Aorta (tissue), 5 donors: ENCODE results near the gene CENPL. TPM values are rescaled to one million over a fixed set of nuclear protein-coding genes. Genes with fewer than 3 reads are reported as not detected.
"Not testable (repeated sequence)": the region's sequence is repeated elsewhere in the genome, so short reads cannot be mapped to it uniquely, and the experiment has no call there.

Source experiments
- ATAC-seq: fragments of 200-7000 bp; cut with Tn5 transposase; one replicate; pipeline ENCODE4 v1.9.1; 2022; ENCODE audit warnings: moderate library complexity; ENCODE audit not compliant: low FRiP score
- DNase-seq, 2 donors: peaks; one replicate each; pipeline ENCODE4 v3.0.0-alpha.2; 2020
- H3K27ac ChIP-seq, 2 donors: one replicate each; pipeline ENCODE4 v1.5.1; 2013; ENCODE audit warnings: low read length in 2 of 2, mild to moderate bottlenecking in 2 of 2, moderate library complexity in 2 of 2, control low read depth in 1 of 2, inconsistent platforms in 1 of 2, low read depth in 1 of 2
- H3K27me3 ChIP-seq, 2 donors: one replicate each; pipeline ENCODE4 v1.6.1; 2013; ENCODE audit warnings: control low read depth in 1 of 2, low read length in 1 of 2, mild to moderate bottlenecking in 1 of 2, moderate library complexity in 1 of 2; ENCODE audit not compliant: insufficient read depth in 2 of 2, control insufficient read depth in 1 of 2
- H3K36me3 ChIP-seq, 2 donors: one replicate each; pipeline ENCODE4 v1.6.1; 2013; ENCODE audit warnings: control low read depth in 1 of 2, low read length in 1 of 2, mild to moderate bottlenecking in 1 of 2; ENCODE audit not compliant: insufficient read depth in 2 of 2, control insufficient read depth in 1 of 2
- H3K4me1 ChIP-seq, 2 donors: one replicate each; pipeline ENCODE4 v1.6.1; 2013; ENCODE audit warnings: low read length in 2 of 2, control low read depth in 1 of 2, mild to moderate bottlenecking in 1 of 2, moderate library complexity in 1 of 2; ENCODE audit not compliant: insufficient read depth in 2 of 2, control insufficient read depth in 1 of 2
- H3K4me3 ChIP-seq, 2 donors: one replicate each; pipeline ENCODE4 v1.5.1; 2013; ENCODE audit warnings: low read length in 2 of 2, control low read depth in 1 of 2, mild to moderate bottlenecking in 1 of 2
- H3K9me3 ChIP-seq: one replicate; pipeline ENCODE4 v1.6.1; 2013; ENCODE audit warnings: mild to moderate bottlenecking, low read length; ENCODE audit not compliant: control insufficient read depth
- WGBS, 2 donors: extraction: QIAGEN DNeasy Blood & Tissue Kit; methylation state at CpG; one replicate each; pipeline ENCODE4 v1.1.7; 2013; 5-methylcytosine and 5-hydroxymethylcytosine counted together
- intact Hi-C, 2 donors: fragments of 100-400 bp; cut with DNase I; formaldehyde crosslinking; loops; one replicate each; pipeline versions ENCODE4 v1.14.2 to v1.15.0; 2022
- polyA plus RNA-seq, 2 donors: library from polyadenylated mRNA; stranded (reverse); fragments of 200-250 nt; gene quantifications; one replicate each; pipeline ENCODE4 v1.2.3, GENCODE V29; 2013
- total RNA-seq, 2 donors: library from RNA; stranded (reverse); fragmentation: NEBNext Ultra II Directional; extraction: Animal tissue kit (Norgen Biotek cat#: 25700); gene quantifications; one replicate each; pipeline ENCODE4 v1.2.1, GENCODE V29; 2021
- donor health status: healthy with polysubstance abuse.
- donor health status: Bipolar disorder and iron deficiency.
- donor health status: DM: no; HTN: no; CAD: no.
- donor health status: DM: no; HTN: no; CAD: no.
- donor health status: DM: yes; HTN: yes; CAD: no.

Gene CENPL
- total and polyA plus RNA-seq, 4 donors = 1.9 to 5.9 (median 4.7) TPM

GRCh38 chr1:173784997-173785396 is 39.7 kb downstream of the CENPL start:
- Histone ChIP-seq H3K4me3 (no peak overlapping the region), H3K4me1 (no peaks in the 10 kb centered on the region), H3K27ac (no peak overlapping the region), H3K9me3 (no peaks in the 10 kb centered on the region), H3K36me3 (peaks cover 0 to 3% of the 10 kb centered on the region in 2 donors), H3K27me3 (no peaks in the 10 kb centered on the region)
- ATAC-seq = no peak
- no peak for DNase-seq
- intact Hi-C loops = no loop called here
- WGBS, 2 donors = 94 to 96% methylated on average over 7 of the region's 7 CpGs

- no peaks in the 10 kb centered on the region for H3K4me1 ChIP-seq
- DNase-seq = no peak
- H3K27me3 ChIP-seq = no peaks in the 10 kb centered on the region
- intact Hi-C loops = no loop called here
- no peak overlapping the region for H3K27ac ChIP-seq
- H3K4me3 ChIP-seq = no peak overlapping the region
- WGBS, 2 donors = 96 to 97% methylated on average over 4 of the region's 4 CpGs
- no peak for ATAC-seq
- no peaks in the 10 kb centered on the region for H3K9me3 ChIP-seq
- peaks cover 0 to 7% of the 10 kb centered on the region in 2 donors for H3K36me3 ChIP-seq
Measured at GRCh38 chr1:173779936-173780335, 44.7 kb downstream of the CENPL start.

DNA sequence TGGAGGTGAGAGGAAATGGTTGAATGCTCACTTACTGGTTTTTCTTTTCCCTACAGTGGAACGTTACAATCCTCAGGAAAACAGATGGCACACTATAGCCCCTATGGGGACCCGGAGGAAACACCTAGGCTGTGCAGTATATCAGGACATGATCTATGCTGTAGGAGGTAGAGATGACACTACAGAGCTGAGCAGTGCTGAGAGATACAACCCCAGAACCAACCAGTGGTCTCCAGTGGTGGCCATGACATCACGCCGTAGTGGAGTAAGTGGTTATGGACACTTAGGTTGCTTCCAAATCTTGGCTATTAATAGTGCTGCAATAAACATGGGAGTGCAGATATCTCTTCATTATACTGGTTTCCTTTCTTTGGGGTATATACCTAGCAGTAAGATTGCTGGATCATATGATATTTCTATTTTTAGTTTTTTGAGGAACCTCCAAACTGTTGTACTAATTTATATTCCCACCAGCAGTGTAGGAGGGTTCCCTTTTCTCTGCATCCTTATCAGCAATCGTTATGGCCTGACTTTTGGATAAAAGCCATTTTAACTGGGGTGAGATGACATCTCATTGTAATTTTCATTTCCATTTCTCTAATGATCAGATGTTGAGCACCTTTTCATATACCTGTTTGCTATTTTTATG is 49.0 kb downstream of the CENPL start:
- WGBS, 2 donors = 94 to 98% methylated on average over 5 of the region's 5 CpGs
- ATAC-seq = no peak
- Histone ChIP-seq H3K4me1 (no peaks in the 10 kb centered on the region), H3K27me3 (no peaks in the 10 kb centered on the region), H3K9me3 (no peaks in the 10 kb centered on the region), H3K4me3 (no peak overlapping the region), H3K27ac (no peak overlapping the region), H3K36me3 (peaks cover 0 to 4% of the 10 kb centered on the region in 2 donors)
- no peak for DNase-seq
- intact Hi-C loops = no loop called here

DNA sequence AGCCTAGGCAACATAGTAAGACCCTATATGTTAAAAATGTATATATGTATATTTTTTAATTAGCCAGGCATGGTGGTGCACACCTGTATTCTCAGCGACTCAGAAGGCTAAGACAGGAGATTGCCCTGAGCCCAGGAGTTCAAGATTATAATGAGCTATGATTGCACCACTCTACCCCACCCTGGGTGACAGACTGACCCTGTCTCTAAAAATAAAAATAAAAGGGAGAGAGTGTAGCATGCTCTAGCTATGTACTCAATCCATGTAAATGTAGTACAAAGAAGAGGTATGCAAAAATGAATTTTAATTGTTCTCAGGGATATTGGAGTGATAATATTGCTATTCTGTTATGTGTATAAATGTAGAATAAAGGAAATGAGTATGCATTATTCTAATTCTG is 53.1 kb downstream of the CENPL start:
- Histone ChIP-seq H3K27ac (no peak overlapping the region), H3K27me3 (no peaks in the 10 kb centered on the region), H3K36me3 (peaks cover 0 to 4% of the 10 kb centered on the region in 2 donors), H3K4me3 (no peak overlapping the region), H3K9me3 (no peaks in the 10 kb centered on the region), H3K4me1 (no peaks in the 10 kb centered on the region)
- ATAC-seq (no peak), DNase-seq (no peak)
- intact Hi-C loops = no loop called here
- whole genome bisulfite sequencing, 2 donors = 91 to 100% methylated on average over 1 of the region's 1 CpG

DNA sequence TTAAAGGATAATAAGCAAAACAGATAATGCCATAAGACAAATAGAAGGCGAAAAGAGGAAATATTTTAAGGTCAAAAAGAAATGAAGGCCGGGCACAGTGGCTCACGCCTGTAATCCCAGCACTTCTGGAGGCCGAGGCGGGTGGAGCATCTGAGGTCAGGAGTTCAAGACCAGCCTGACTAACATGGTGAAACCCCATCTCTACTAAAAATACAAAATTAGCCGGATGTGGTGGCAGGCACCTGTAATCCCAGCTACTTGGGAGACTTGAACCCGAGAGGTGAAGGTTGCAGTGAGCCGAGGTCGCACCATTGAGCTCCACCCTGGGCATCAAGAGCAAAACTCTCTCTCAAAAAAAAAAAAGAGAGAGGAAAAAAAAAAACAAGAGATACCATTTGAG is 54.4 kb downstream of the CENPL start:
- DNase-seq, H3K9me3 ChIP-seq, H3K4me1 ChIP-seq, H3K36me3 ChIP-seq, H3K4me3 ChIP-seq, ATAC-seq, H3K27ac ChIP-seq, intact Hi-C loops, H3K27me3 ChIP-seq: not testable (repeated sequence)
- WGBS, 2 donors = 95 to 97% methylated on average over 9 of the region's 9 CpGs

GRCh38 chr1:173768827-173769226 is 55.9 kb downstream of the CENPL start:
- no peak for ATAC-seq
- no peak overlapping the region for H3K4me3 ChIP-seq
- 89 to 91% methylated on average over 3 of the region's 3 CpGs for WGBS, 2 donors
- no peaks in the 10 kb centered on the region for H3K4me1 ChIP-seq
- intact Hi-C loops = no loop called here
- no peak overlapping the region for H3K27ac ChIP-seq
- no peaks in the 10 kb centered on the region for H3K27me3 ChIP-seq
- peaks cover 0 to 2% of the 10 kb centered on the region in 2 donors for H3K36me3 ChIP-seq
- no peaks in the 10 kb centered on the region for H3K9me3 ChIP-seq
- no peak for DNase-seq

DNA sequence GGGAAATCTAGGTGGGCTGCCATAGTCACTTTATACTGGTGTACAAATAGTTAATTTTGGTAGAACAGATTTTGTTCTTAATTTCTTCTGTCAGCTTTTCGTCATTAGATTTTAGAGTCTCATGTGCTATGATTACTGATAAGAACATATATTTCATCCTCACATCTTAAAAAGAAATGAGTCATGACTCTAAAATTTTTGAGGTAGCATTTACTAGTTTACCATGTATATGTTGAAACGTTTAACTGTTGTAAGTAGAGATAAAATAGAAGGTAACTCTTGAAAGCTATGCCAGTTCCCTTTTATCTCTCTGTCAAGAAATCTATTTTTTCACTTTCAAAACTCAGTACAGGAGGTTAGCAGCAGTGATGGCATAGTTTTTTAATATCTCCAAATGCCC is 56.5 kb downstream of the CENPL start:
- Histone ChIP-seq H3K9me3 (no peaks in the 10 kb centered on the region), H3K36me3 (peaks cover 0 to 2% of the 10 kb centered on the region in 2 donors), H3K4me1 (no peaks in the 10 kb centered on the region), H3K27ac (no peak overlapping the region), H3K27me3 (no peaks in the 10 kb centered on the region), H3K4me3 (no peak overlapping the region)
- WGBS, 2 donors = 39 to 41% methylated on average over 2 of the region's 2 CpGs
- intact Hi-C loops = no loop called here
- no peak for ATAC-seq
- no peak for DNase-seq

GRCh38 chr1:173764331-173764730 is 60.4 kb downstream of the CENPL start:
- WGBS, 2 donors = 96 to 97% methylated on average over 6 of the region's 6 CpGs

GRCh38 chr1:173758980-173759379 is 65.7 kb downstream of the CENPL start:
- no peak for ATAC-seq
- no peak for DNase-seq
- WGBS, 2 donors = 98 to 100% methylated on average over 5 of the region's 5 CpGs
- no peaks in the 10 kb centered on the region for H3K4me1 ChIP-seq
- intact Hi-C loops = no loop called here
- H3K27me3 ChIP-seq = no peaks in the 10 kb centered on the region
- H3K4me3 ChIP-seq = no peak overlapping the region
- no peak overlapping the region for H3K27ac ChIP-seq
- H3K9me3 ChIP-seq = no peaks in the 10 kb centered on the region
- H3K36me3 ChIP-seq = peaks cover 11 to 14% of the 10 kb centered on the region in 2 donors

More at GRCh38 chr1:173764331-173764730, 60.4 kb downstream of the CENPL start:
- H3K27ac ChIP-seq, ATAC-seq, intact Hi-C loops, H3K4me3 ChIP-seq, DNase-seq, H3K4me1 ChIP-seq, H3K9me3 ChIP-seq, H3K27me3 ChIP-seq, H3K36me3 ChIP-seq: not testable (repeated sequence)
